Stimulated activated naive CD8-positive, alpha-beta T cell treated with anti-CD3 and anti-CD28 coated beads, Interleukin-15, Interleukin-2, amounts not matched to agents 100 U/mL and 50 U/mL, for 24 hours (primary cell): ENCODE data around the gene BLMH.
A peak's percentile ranks its signal among the peaks of the same experiment; 100 is the strongest.

Experiments used
- ATAC-seq: fragments of 150-1000 bp; cut with Tn5 transposase; one replicate; pipeline ENCODE4 v1.10.0; 2021
- DNase-seq: peaks from one replicate; pipeline ENCODE4 v3.0.0; 2021

Gene BLMH

GRCh38 chr17:30291543-30292285, at the start of gene BLMH:
BLMH (minus strand) TSS chr17:30291944; CDS start chr17:30291819, 125 bp downstream.
- ATAC-seq (peak; percentile 85), DNase-seq (peak; percentile 91)

DNA sequence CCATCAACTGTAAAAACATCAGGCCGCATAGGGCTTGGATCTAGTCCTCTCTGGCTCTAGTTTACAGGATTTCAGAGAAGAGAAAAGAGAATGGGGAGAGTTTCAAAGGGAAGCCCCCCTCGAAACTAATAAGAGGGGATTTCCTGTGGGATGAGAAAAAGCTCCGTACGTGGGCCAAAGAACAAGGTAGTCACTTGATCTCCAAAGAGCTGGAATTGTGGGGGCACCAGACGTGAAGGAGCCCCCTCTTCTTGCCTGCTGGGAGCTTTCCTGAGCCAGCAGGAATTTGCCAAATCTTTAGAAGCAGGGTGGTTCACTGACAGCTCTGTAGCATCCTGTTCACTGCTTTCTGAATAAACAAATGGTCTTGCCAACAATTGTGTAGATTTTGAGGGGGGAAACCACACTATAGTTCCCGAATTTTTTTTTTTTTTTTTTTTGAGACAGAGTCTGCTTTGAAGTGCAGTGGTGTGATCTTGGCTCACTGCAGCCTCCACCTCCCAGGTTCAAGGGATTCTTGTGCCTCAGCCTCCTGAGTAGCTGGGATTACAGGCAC, 49.1 kb upstream of the BLMH start:
- ATAC-seq: no peak
- no peak for DNase-seq

DNA sequence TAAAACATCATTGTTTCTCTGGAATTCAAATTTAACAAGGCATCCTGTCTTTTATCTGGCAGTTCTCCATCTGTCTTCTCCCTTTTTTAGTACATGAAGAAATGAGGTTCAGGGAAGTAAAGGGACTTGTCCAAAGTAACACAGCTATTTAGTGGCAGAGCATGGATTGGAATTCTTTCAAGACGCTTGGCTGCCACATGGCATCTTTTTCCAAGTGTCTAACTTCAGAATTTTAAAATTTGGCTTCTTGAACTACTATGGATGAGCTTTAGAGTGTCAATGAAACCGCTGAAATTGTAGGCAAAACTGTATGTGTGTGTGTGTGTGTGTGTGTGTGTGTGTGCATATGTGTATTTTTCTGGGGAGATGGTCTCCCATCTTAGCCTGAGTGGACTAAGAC, 47.3 kb upstream of the BLMH start:
- DNase-seq: no peak
- ATAC-seq: no peak

DNA sequence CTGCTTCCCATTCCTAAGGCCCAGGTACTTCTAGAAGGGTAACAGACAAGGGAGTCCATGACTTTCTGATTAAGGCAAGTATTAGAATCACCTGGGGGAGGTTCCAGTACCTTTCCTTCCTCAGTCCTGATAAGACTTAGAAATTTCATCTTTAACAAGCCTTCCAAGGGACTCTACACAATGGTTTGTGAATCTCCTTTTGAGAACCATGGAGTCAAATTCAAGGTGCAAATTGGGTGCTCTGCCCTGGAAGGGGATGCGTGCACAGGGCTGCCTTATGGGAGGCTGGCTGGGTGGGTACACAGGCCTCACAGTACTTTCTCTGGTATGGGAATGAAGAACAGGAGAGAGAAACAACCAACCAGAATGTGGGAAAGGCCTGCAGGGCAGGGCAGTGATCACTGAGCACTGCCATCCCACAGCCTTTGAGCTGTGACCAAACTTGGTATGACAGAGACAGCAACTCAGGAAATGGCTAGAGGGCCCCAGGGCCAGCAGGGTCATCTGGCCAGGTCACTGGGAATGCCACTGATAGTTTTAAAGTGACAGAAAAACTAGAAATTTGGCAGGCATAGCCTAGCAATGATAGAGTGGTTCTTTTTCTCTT, 45.8 kb upstream of the BLMH start:
- ATAC-seq (no peak), DNase-seq (no peak)

GRCh38 chr17:30336369-30337171, 44.8 kb upstream of the BLMH start:
- ATAC-seq (no peak), DNase-seq (peak; percentile 67)

DNA sequence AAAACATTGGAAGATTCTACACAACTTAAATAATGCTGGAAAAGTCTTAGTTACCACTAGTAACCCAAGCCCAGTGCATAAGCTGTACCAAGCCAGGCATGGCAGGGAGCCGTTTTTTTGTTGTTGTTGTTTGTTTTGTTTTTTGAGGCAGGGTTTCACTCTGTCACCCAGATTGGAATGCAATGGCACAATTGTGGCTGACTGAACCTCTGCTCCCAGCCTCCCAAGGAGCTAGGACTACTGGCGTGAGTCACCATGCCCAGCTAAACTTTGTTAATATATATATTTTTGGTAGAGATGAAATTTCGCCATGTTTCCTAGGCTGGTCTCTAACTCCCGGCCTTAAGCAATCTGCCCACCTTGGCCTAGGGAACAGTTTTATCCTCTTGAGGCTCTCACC, 42.7 kb upstream of the BLMH start:
- ATAC-seq: no peak
- DNase-seq: no peak

DNA sequence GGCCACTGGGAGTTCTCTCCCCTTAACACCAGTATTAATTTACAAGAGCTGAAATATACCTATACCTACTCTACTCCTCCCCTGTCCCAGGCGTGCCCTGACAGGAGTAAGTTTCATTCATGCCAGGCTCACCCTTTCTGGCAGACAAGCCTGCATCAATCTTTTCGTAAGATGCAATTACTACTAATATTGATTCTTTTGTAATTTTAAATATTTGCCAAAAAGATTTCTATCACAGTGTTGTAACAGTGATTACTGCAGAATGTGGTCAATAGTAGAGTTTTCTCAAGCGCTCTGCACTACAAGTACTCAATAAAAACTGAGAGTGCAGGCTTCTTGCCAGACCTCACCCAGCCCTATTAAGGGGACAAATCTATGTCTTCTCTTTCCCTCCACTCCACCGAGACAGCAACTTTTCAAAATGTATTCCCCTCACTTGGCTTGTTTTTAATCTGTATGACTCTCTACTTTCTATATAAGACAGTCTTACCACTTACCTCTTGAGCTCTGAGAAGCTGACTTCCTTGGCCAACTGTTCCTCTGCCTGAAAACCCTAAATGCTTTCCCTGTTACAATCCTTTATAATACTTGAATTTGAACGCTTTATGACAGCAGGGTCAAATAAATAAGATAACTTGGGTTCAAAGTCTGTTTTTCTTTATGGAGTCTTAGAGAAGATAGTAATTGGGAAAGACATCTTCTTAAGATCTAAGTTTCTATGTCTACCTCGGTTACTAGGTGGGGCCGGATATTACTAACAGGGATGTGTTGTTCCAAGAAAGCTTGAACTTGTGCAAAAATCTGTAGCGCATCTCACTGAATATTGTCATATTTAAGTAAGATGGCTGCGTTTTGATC, 42.0 kb upstream of the BLMH start, which contains the start of gene TMIGD1:
Gene TMIGD1, minus strand, starts transcription at position 555 of the 858 bp plus-strand sequence. CDS start 1,924 bp downstream, outside the sequence.
- no peak for DNase-seq
- no peak for ATAC-seq

DNA sequence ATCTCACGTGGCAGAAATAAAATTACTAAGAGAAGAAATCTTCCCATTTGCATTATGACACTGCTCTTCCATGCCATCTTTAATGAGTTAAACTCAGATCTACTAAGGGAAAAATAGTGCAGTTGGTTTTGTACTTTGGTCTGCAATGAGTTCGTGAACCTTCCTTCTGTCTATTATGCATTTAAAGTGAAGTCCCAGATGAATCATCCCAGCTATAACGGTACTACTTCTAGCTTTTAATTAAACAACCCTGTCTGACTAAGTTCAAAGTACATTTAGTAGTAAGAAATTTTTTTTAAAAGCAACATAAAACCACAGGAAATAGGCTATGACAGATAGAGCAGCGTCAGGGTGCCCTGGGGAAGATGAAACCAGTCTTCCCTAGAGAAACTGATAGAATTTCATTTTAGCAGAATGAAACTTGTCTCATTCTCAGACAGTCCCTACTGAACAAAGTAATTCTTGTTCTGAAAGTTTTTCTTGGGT, 40.4 kb upstream of the BLMH start:
- DNase-seq (peak; percentile 32), ATAC-seq (peak; percentile 97)

GRCh38 chr17:30326809-30327208, 35.1 kb upstream of the BLMH start:
- DNase-seq (no peak), ATAC-seq (no peak)

DNA sequence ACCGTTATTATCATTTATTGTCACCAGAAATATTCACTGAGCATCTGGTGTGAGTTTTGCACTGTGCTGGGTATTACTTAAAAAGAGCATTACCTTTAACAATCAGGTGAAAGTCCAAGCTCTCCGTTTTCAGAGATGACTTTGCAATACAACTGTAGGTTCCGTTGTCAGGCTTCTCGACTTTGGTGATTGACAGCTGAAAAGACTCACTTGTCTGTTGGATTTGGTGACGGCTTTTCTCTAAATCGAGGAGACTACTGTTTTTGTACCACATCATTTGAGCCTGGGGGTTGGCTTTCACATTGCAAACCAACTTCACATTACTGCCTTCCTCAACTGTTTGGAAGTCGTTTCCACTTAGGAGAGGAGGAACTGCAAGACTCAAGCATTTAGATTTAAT, 33.0 kb upstream of the BLMH start:
- ATAC-seq (no peak), DNase-seq (no peak)

- peak; percentile 38 for DNase-seq
Measured at GRCh38 chr17:30323895-30324319, 32.2 kb upstream of the BLMH start.

DNA sequence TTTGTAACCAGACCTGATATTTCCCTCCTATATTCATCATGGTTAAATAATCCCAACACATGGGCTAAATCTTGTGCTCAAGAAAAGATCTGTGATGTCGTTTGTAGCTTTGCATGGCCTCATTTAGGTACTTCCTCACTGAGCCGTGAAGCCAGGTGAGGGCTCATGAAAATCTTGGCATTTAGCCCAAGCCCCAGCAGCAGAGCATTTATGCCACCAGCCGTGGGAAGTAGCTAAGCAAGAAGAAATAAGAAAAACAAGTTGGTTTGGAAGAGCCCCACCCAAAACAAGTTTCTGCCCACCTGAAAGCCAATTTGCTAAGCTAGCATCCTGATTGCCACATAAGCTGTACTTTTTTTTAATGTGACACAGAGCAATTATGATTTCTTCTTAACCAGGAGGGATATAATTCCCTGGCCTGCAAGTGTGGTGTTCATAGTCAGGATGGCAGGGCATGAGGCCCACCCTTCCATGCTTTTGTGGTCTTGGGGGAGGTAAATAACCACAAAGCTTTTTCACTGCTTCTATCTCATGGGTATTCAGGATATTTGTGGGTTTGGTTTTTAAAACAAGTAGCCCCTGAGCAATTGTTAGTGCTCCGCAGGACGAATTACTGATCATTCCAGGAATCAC, 31.6 kb upstream of the BLMH start:
- DNase-seq (no peak), ATAC-seq (no peak)

More at GRCh38 chr17:30323895-30324319, 32.2 kb upstream of the BLMH start:
- ATAC-seq: peak; percentile 92

GRCh38 chr17:30321314-30321713, 29.6 kb upstream of the BLMH start:
- ATAC-seq (no peak), DNase-seq (no peak)

DNA sequence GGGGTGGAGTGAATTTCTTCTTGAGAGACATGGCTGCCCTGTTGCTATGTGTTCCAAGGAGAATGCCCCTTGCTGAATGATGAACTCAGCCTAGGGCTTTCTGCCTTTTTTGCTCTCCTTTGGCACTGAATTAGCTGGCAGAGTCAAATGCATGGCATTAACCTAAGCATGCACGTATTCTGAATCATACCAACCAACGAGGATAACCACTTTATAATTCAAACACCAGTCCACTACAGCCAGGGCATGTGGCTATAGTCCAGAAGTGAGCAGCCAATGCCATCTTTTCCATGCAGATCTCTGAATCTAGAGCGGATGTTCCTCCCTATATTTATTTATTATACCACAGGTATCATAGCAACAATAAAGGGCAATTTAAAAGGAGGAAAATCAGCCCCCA, 26.4 kb upstream of the BLMH start:
- DNase-seq (no peak), ATAC-seq (no peak)

DNA sequence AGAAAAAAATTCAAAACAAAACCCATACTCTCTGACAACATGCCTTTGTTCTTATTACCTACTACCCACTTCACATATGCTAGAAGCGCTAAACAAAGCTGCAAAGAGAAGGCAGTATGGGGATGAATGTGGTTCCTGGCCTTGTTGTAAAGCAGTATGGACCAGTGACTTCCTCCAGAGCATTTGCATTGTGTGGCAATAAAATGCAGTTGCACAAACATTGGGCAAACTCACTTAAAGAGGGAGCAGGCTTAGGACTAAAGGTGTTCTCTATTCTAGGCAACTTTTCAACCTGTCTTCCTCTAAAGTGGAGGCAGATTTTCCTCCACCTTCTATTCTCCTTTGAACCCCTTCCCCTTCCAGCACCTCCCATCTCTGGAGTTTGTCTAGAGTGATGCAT, 25.0 kb upstream of the BLMH start:
- DNase-seq (no peak), ATAC-seq (no peak)

- no peak for DNase-seq
- ATAC-seq: no peak
Measured at GRCh38 chr17:30315106-30315505, 23.4 kb upstream of the BLMH start.

DNA sequence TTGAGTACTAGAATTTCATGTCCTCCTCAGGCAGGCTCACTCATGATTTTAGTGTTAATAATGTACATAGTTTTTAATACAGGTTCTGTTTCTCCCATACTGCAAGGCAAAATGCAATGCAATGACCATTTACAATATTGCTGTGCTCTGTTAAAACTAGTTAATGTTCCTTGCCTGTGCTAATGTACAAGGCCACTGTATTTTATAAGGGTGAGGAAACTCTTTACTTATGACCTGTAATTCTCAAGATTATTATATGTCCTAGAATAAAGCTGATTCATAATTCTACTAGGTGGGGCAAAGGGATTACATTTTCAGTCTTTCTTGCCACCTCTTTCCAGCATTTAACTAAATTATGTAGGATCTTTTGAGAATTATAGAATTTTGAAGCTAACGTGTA, 22.7 kb upstream of the BLMH start:
- DNase-seq (no peak), ATAC-seq (no peak)

GRCh38 chr17:30312226-30312625, 20.5 kb upstream of the BLMH start:
- ATAC-seq: no peak
- DNase-seq: no peak

- DNase-seq (no peak), ATAC-seq (no peak)
Measured at GRCh38 chr17:30310562-30310961, 18.8 kb upstream of the BLMH start.

- ATAC-seq: no peak
- DNase-seq: no peak
Measured at GRCh38 chr17:30309591-30309990, 17.8 kb upstream of the BLMH start.

DNA sequence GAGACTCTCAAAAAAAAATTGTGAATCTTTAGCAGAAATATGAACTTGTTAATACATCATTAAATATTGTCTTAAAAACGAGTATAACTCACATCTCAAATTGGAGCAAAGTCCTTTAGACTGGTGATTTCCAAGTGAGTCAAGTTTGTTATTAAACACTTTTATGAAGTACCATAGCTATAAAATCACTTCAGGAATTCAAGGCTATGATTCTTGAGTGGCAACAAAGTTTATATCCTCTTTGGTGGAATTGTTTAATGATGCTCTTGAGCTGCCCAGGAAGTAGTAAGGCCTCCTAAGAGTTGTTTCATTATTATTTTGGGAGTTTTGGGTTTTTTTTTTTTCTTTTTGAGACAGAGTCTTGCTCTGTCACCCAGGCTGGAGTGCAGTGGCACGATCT, 16.7 kb upstream of the BLMH start:
- DNase-seq: no peak
- ATAC-seq: no peak
